NCI-H526 (cell line): Measurements from ENCODE around the gene TRRAP.

Experiments used
- DNase-seq, 2 experiments: peaks; one replicate each; lab custom pipeline; 2025; lab: John Stamatoyannopoulos, UW

The TRRAP gene

GRCh38 chr7:99006739-99007424 is 128.6 kb downstream of the TRRAP start:
- no peak for DNase-seq

GRCh38 chr7:99008181-99008631 is 129.9 kb downstream of the TRRAP start:
- no peak for DNase-seq

- DNase-seq, result no peak
Observed at GRCh38 chr7:99008921-99009530, 130.7 kb downstream of the TRRAP start.

- no peak for DNase-seq
Observed at GRCh38 chr7:99010281-99010680, 131.9 kb downstream of the TRRAP start.

GRCh38 chr7:99011341-99011705 is 133.0 kb downstream of the TRRAP start:
- no peak for DNase-seq

- no peak for DNase-seq
Observed at GRCh38 chr7:99011706-99012404, 133.5 kb downstream of the TRRAP start.

GRCh38 chr7:99012722-99013121 is 134.4 kb downstream of the TRRAP start:
- DNase-seq, result no peak

GRCh38 chr7:99013266-99014112 is 135.2 kb downstream of the TRRAP start:
- no peak for DNase-seq

- no peak for DNase-seq
Observed at GRCh38 chr7:99014113-99014985, 136.0 kb downstream of the TRRAP start.

GRCh38 chr7:99016196-99016595 is 137.9 kb downstream of the TRRAP start:
- DNase-seq, result peak in 1 of 2 experiments; percentile 40

- no peak for DNase-seq
Observed at GRCh38 chr7:99019523-99020412, 141.4 kb downstream of the TRRAP start.

- DNase-seq, result no peak
Observed at GRCh38 chr7:99020413-99020715, 142.0 kb downstream of the TRRAP start.

GRCh38 chr7:99021941-99022560 is 143.7 kb downstream of the TRRAP start:
- DNase-seq, result no peak

- no peak for DNase-seq
Observed at GRCh38 chr7:99024066-99024465, 145.7 kb downstream of the TRRAP start.

- DNase-seq, result no peak
Observed at GRCh38 chr7:99027241-99027640, 148.9 kb downstream of the TRRAP start.

- DNase-seq, result no peak
Observed at GRCh38 chr7:99027841-99028240, 149.5 kb downstream of the TRRAP start.

- no peak for DNase-seq
Observed at GRCh38 chr7:99028261-99028973, 150.1 kb downstream of the TRRAP start.

- no peak for DNase-seq
Observed at GRCh38 chr7:99029466-99030435, 151.4 kb downstream of the TRRAP start.
